Measurements from ENCODE around the gene TFF3.

The TFF3 gene

DNA sequence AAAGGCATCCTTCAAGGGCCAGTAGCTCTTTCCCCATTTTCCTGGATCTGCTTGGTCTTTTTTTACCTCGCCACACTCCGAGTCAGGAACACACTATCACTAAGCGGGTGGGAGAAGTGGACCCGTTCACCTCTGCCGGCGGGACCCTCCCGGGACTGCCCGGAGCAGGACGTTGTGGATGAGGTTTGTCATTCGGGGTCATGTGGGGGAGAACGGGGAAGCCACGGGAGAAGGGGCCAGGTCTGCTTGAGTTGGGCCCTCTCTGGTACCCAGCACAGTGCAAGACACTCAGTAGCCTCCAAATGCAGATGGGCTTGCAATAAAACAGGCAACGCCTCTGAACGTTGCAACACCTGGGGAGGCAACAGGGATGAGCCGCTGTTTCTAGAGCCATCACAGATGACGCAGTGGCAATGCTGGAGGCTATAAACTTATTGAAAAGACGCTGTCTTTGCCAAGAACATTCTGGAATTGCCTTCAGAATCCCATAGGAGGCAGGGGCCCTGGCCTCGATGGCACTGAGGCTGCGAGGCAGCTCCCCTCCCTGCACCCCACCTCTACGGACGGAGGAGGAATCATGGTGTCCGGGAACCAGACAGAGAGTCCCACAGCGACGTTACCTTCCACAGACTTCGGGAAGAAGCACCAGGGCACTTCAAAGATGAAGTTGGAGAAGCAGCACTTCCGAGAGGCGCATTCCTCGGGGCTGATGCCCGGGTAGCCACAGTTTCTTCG, 31.8 kb upstream of the TFF3 start:
- no peak for DNase-seq

DNA sequence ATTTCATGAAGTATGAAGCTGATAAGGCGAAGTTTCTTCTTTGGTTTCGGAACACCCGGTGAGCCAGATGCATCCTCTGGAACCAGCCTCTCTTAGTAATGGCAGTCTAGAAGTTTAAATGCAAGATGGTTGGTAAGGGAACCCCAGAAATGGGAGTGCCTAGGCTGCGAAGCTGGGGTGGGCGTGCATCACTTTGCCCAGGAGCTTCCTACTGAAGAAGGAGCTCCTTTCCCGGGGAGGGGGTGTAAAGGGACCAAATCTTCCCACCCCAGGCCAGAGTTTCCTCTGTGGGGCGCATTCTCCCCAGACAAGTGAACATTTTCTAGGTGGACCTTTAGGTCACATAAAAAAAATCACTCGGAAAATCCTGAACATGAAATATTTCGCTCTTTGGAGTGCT, 31.2 kb upstream of the TFF3 start:
- no peak for DNase-seq

DNA sequence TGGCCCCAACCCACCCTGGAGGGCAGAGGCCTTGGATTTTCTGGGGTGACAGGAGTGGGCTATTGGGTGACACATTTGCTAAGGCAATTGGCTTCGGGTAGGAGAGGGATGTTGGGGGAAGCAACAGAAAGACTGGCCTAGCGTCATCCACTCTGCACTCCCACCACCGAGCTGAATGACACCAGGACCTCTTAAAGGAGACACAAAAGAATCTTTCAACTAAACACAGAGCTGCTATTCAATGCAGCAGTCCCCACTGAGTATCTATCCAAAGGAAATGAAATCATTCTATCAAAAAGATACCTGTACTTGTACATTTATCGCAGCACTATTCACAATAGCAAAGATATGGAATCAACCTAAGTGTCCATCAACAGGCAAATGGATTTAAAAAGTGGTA, 29.4 kb upstream of the TFF3 start:
- no peak for DNase-seq

DNA sequence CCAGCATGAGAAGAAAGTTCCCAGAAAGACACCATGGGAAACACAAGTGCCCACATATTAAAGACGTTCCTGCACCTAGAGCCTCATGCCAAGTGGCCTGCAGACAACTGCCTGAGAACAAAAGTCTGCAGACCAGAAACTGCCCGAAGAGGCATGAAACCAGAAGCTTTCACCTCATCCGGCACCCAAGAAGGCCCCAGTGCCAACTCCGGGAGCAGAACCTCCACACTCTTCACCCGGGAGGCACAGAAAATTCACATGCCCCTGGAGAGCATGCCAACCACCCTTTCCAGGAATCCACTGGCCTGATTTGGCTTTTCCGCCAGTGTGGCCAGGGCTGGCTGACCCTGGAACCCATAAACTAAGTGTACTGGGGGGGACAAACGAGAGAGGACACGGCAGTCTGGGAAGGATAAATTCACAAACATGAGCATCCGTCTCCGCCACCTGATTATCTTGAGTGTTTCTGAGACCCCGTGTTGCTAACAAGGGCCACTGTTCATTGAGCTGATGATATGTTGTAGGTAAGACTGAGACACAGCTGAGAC, 28.8 kb upstream of the TFF3 start:
- no peak for DNase-seq

DNA sequence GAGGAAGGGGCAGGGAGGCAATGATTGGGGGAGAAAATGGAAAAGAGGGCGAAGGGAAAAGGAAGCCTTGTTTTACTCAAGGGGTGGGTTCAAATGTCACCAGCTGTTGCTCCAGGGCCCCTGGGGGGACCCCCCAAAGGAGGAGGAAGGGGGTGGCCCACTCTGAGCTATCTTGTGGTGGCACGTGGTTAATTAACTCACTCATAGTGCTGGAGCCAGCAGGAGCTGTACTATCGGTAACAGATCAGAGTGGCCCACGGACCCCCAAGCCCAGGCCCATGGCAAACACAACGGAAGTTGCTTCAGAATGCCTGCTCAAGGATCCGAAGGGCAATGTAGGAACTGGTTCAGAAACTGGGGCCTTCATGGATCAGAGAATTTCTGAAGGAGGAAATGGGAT, 28.3 kb upstream of the TFF3 start:
- no peak for DNase-seq

DNA sequence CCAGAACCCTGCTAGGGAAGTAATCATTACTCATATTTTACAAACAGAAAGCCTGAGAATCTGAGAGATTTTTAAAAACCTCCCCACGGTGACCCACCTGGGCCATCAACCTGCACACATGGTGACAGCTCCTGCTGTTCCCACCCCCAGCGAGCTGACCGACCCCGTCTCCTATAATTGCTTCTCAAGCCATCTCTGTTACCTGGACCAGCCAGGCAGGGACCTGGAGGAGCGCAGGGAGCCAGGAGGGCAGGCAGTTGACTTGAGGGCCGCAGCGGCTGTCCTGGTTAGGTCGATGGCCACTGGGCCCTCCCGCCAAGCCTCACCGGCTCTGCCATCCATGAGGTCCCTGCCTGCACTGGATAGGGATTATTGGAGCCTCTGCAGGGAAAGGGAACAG, 27.9 kb upstream of the TFF3 start:
- no peak for DNase-seq

DNA sequence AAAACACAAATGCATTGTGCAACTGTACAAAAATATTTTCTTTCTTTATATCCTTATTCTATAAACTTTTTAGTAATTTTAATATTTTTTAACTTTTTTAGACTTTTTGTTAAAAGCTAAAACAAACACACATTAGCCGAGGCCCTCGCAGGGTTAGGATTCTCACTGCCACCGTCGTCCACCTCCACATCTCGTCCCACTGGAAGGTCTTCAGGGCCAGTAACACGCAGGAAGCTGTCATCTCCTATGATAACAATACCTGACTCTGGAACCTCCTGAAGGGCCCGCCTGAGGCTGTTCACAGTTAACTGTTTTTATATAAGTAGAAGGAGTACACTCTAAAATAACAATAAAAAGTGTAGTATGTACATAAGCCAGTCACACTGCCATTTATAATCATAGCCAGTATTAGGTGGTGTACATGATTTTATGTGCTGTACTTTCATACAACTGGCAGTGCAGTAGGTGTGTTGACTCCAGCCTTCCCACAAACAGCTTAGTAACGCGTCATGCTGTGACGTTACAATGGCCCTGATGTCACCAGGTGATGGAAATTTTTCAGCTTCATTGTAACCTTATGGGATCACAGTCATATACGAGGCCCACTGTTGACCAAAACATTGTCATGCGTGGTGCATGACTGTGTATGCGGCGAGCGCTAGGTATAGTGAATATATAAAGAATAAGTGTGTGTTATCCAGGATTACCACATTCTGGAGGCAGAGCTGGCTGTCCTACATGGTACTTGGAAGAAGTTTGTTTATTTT, 26.8 kb upstream of the TFF3 start:
- DNase-seq: no peak

DNA sequence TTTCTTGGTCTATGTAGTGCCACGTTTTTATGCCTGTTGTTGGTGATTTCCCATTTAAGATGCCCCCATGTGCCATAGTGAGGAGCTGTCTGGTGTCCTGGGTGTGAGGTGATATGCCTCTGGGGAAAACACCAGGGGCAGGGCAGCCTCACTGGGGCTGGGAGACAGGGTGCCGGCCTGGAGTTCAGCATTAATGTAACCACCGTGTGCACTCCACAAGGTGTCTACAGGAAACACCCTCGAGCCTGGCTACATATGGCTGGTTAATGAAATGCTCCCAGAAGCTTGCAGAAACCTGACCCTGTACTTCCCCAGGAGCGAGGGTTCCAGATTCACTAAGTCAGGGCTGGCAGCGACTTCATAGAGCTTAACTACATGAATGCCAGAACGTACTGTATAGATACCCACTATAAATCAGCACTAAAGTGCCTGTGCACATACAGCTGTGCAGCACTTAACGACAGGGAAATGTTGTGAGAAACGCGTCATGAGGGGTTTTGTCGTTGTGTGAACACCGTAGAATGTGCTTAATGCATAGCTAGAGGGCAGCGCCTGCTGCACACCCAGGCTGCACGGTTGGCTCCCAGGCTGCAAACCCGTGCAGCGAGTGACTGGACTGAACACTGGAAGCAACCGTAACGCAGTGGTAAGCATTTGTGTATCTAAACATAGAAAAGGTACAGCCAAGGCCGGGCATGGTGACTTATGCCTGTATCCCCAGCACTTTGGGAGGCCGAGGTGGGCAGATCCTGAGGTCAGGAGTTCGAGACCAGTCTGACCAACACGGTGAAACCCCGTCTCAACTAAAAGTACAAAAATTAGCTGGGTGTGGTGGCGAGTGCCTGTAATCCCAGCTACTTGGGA, 25.2 kb upstream of the TFF3 start:
- DNase-seq: no peak

DNA sequence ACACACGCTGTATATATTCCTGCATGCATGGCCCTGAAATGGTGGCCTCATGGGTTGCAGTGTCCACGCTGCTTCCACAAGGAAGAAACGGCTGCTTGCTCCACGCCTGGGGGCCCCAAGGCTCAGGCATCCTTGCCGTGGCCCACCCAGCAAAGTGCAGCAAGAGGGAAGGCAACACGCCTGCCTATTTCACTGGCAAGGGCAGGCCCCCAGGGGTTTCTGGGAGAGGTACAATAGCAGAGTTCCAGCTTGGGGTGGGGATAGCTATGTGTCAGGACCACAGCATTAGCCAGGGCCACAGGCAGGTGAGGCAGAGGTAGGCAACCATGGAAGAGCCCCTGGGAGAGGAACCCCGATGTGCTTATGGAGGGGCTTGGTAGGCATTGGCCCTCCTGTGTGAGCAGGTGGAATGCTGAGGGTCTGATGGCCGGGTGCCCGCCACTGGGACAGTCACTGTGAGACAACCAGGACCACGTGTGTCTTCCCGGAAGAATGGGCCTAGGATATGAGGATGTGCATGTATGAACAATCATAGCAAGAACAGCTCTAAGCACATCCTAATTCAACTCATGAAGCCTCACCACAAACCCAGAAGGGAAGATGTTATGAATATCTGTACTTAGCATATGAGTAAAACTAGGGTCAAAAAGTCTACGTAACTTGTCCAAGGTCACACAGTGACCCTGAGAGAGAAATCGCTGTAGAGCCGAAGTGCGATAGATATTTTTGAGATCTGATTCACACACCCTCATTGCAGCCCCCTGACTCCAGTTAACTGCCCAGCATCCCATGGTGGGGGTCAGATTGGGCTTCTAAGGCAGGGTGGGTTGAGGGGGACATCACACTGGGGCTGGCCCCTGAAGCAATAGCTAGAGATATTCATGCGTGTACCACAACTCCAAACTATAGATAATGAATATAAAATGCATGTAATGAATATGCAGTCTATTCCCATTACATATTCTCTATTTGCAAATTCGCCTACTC, 23.8 kb upstream of the TFF3 start:
- DNase-seq: no peak

DNA sequence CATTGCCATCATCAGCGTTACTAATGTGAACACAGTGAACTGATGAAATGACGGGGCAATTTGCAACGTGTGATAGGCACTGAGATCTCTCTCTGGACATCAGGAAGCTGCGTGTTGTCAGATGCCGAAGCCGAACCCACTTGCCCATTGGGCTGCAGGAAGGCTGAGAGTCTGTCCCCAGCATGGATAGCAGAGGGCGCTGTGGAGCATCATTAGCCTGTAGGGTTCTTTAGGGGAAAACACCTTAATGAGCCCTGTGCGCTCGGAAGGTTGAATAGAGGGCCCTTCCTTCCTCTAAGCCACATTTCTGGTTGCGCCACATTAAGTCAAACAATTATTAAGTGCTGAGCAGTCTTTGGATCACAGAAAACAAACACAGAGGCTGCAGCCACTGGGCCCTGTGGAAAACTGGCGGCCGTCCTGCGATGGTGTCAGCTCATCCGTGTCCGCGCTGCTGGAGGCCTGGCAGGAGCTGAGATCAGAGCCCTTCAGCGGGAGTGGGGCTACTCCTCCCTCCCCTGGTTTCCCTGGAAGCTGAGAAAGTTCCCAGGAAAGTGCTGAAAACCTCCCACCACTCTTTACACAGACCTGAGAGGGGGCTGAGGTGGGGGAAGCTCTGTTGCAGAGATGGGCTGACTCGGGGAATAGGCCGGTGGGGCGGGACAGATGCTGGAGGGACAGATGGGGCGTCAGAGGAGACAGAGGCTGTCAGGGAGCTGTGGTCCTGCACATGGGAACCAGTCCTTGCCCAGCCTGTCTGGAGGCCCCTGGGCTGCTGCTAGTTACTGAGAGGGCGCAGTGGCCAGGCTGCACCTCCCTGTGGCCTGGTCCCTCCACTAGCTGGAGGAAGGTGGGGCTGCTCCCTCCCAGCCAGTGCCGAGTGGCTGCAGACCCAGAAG, 22.9 kb upstream of the TFF3 start:
- DNase-seq: peak in 41 of 56 donors; percentile 5 to 73 (median 42)

DNA sequence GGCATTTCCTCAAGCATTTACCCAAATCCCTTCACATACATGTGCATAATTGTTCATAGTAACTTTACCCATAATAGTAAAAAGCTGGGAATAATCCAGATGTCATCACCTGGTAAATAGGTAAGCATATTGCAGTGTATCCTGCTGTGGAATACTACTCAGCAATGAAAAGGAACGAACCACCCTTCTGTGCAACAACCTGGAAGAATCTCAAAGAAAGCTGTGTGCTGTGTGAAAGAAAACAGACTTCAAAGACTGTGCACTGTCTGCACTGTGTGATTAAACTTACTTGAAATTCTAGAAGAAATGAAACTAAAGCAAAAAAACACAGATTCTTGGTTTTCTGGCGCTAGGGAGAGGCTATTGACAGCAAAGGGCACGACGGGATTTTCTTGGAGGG, 22.1 kb upstream of the TFF3 start:
- no peak for DNase-seq

DNA sequence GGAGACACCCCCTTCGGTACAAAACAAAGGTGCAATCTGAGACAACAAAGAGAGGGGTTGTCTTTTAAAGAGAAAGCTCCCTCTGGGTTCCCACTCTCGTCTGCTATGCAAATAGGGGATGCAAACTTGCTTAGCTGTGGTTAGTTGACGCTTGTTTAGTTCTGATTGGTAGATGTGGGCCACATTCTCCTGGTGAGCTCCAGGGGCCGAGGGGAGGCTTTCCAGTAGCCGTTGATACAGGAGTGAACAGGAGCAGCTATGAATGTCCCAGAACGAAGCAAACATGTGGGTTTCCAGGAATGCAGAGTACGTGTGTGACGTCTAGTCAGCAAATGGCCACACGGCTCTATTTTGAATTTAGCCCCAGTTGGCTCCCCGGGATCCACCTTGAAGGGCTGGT, 20.8 kb upstream of the TFF3 start:
- no peak for DNase-seq

DNA sequence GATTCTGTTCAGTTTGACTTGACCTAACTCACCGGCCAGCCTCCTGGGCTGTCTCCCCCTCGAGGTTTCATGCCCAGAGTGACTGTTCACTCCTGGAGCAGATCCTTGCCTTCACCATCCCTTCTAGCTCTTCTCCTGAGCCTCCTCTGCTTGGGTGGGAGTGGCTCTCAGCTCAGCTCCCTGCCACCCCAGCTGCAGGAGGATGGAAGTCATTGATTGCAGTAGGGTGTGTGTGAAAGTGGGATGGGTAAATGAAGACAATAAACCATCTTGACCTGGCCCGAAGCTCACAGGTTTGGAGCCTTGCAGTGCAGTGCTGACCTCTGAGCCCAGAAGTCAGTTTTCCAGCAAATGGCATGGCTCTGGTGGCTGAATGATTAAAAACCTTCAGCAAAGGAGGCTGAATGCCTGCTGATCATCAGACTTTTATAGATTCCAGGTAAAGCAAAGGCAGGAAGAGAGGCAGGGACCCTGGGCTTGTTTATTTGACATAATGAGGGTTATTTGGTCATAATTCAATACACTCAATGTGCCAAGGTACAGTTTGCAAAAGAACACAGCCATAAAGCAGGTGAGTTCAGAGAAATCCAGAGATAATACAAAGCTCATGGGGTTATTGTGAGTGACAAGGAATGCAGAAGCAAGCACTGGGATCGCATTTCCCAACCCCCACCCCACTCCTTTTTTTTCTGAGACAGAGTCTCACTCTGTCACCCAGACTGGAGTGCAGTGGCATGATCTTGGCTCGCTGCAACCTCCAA, 17.5 kb upstream of the TFF3 start:
- DNase-seq: no peak

DNA sequence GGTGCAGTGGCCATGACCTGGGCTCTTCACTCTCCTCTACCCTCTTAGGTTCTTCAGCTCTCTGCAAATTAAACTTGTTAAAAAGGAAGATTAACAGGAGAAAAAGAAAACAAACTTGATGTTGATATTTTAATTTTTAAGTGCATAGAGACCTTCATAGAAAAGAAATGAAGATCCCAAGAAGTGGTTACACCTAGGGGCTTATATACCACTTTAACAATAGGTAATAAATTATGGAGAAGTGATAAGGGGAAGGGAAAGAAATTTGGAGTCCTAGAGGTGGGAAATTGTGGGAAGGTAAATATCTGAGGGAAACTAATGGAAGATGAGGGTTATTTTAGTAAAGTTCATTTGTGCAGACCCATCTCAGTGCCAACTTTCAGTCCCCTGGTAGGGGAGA, 16.5 kb upstream of the TFF3 start:
- DNase-seq: no peak

DNA sequence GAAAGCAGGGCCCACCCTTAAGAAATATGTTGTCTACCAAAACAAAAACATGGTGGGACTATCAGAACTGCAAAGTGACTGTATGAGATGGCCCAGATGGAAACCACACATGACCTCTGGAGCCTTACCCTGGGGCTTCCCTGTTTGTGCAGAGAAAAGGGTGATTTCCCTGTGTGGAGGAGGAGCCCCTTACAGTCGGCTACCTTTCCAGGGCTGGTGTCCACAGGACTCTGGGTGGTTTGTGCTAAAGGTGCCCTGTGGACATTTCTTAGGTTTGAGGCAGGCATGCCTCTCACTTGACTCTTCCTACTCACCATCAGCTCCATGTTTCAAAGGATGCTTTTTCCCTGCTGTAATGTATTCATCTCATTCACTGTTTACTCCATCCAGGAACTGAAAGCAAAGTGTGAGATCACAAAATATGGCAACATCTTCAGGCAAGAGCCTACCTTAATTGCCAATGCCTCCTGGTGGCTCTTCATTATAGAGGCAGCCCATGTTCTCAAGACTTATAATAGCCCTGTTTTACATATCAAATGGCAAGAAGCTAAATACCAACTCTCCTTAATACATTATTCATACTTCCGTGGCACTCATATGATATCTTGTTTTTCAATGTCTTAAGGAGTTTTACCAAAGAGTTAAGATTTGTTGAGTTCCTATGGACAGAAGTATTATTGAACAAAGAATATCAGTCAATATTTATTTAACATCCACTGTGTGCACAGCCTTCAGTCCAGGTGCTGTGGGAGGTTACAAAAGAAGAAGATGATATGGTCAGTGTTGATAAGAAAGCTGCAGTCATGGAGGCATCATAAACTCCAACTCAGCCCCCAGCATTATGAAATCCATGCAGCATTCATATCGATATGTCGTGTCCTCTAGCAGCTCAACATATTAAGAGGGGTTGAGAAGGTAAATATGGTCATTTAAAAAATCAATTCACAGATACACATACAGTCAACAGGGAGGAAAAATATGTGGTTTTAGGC, 15.5 kb upstream of the TFF3 start:
- no peak for DNase-seq

DNA sequence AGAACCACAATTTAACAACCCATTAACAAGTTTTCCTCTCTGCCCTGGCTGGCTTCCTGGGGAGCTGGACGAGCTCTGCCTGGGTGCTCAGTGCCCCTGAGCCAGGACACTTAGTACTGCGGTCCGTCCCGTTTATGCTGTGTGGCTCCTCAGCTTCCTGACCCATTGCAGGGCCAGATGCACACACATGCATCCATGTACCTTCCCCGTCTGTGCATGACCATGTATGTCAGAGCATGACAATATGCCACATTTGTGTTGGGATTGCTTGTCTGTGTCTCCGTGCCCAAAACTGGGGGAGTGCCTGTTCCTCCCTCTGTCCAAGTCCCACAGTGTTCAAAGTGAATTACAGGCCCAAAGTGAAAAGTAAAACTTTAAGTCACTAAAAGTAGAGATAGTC, 9.7 kb upstream of the TFF3 start:
- no peak for DNase-seq

DNA sequence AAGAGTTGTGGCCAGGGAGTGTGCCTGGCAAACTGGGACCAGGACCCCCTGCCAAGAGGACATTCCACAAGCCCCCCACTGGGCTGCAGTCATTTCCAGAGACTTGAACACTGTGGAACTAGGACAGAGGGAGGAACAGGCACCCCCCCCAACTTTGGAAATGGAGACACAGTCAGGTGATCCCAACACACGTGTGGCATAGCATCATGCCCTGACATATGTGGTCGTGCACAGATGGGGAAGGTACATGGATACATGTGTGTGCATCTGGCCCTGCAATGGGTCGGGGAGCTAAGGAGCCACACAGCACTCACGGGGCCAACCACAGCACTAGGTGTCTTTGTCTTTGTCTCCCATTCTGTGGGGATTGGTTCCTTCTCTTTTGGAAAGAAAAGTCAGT, 6.6 kb upstream of the TFF3 start:
- no peak for DNase-seq
